ENCODE data around the gene IGLL5. TPM values are rescaled to one million over a fixed set of nuclear protein-coding genes. Genes with fewer than 3 reads are reported as not detected.

IGLL5 gene
- total RNA-seq, 6 experiments from 2014 or later: not detected

DNA sequence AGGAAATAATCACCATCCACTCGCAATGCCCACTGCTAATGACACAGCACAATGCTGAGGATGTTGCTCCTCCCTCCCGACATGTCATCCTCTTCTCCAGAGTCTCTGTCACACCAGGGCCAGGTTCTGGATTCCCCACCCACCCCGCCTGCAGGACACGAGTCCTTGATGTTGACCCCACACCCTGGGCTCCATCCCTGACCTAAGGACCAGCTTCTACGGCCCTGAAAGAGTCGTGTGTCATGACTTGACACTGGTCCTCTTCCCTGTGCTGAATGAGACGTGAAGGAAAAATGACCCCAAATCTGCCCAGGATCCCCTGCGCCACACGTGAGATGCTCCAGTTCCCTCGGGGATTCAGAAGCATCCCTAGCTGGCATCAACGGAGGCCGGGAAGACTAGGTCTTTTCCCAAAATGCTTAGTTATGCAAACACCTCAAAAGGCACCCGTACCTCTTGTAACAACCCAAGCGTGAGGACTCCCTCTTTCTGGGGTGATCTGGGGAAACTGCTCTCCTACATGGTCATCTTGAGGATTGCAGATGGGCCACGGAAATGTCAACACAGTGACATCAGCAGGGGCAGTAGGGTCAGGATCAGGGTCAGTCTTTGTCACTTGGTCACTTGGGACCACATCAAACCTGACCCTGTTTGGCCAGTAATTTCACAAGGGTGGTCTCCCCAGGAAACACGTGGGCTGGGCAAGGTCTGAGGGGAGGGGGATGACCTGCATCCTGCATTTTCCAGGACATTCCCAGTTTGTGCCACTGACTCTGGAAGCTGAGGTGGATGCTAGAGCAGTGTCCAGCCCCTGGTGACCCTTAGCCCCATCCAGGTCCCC lies 42.0 kb downstream of the IGLL5 start:
- peaks cover 22% of the 10 kb centered on the region for H3K27me3 Mint-ChIP-seq (ENCODE audit: insufficient read depth)
- H3K4me3 Mint-ChIP-seq: no peak overlapping the region
- no peaks in the 10 kb centered on the region for H3K9me3 Mint-ChIP-seq
- no peak overlapping the region for H3K27ac Mint-ChIP-seq
- no peak for DNase-seq
- H3K36me3 Mint-ChIP-seq (ENCODE audit: low read depth): no peaks in the 10 kb centered on the region
- peaks cover 18% of the 10 kb centered on the region for H3K4me1 Mint-ChIP-seq (ENCODE audit: low read depth)
- TF ChIP-seq, protein P1, sequence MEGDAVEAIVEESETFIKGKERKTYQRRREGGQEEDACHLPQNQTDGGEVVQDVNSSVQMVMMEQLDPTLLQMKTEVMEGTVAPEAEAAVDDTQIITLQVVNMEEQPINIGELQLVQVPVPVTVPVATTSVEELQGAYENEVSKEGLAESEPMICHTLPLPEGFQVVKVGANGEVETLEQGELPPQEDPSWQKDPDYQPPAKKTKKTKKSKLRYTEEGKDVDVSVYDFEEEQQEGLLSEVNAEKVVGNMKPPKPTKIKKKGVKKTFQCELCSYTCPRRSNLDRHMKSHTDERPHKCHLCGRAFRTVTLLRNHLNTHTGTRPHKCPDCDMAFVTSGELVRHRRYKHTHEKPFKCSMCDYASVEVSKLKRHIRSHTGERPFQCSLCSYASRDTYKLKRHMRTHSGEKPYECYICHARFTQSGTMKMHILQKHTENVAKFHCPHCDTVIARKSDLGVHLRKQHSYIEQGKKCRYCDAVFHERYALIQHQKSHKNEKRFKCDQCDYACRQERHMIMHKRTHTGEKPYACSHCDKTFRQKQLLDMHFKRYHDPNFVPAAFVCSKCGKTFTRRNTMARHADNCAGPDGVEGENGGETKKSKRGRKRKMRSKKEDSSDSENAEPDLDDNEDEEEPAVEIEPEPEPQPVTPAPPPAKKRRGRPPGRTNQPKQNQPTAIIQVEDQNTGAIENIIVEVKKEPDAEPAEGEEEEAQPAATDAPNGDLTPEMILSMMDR (IDR thresholded peaks at IDR 0.05): no peak

DNA sequence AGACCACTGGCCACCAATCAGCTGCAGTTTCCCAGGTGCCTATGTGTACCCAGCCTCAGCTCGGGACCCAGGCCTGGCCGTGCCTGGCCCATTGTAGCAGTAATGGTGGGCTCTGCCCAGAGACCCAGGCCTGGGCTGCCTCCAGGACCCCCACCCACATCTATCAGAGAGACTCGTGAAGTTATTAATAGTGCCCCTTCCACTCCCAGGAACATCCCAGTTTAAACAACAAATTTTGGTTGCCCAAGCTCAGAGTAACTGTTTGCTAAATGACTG lies 42.5 kb downstream of the IGLL5 start:
- Mint-ChIP-seq H3K9me3 (no peaks in the 10 kb centered on the region), H3K4me1 (ENCODE audit: low read depth) (peaks cover 18% of the 10 kb centered on the region), H3K4me3 (no peak overlapping the region), H3K27me3 (ENCODE audit: insufficient read depth) (peaks cover 18% of the 10 kb centered on the region), H3K36me3 (ENCODE audit: low read depth) (no peaks in the 10 kb centered on the region), H3K27ac (no peak overlapping the region)
- TF ChIP-seq, protein P1 (IDR thresholded peaks at IDR 0.05): no peak
- DNase-seq: no peak

- H3K27me3 Mint-ChIP-seq (ENCODE audit: insufficient read depth): peaks cover 15% of the 10 kb centered on the region
- no peak overlapping the region for H3K27ac Mint-ChIP-seq
- DNase-seq: no peak
- H3K36me3 Mint-ChIP-seq (ENCODE audit: low read depth): no peaks in the 10 kb centered on the region
- H3K9me3 Mint-ChIP-seq: no peaks in the 10 kb centered on the region
- no peak overlapping the region for H3K4me3 Mint-ChIP-seq
- peaks cover 18% of the 10 kb centered on the region for H3K4me1 Mint-ChIP-seq (ENCODE audit: low read depth)
- TF ChIP-seq, protein P1 (IDR thresholded peaks at IDR 0.05): no peak
Observed at GRCh38 chr22:22930571-22931556, 43.2 kb downstream of the IGLL5 start.

DNA sequence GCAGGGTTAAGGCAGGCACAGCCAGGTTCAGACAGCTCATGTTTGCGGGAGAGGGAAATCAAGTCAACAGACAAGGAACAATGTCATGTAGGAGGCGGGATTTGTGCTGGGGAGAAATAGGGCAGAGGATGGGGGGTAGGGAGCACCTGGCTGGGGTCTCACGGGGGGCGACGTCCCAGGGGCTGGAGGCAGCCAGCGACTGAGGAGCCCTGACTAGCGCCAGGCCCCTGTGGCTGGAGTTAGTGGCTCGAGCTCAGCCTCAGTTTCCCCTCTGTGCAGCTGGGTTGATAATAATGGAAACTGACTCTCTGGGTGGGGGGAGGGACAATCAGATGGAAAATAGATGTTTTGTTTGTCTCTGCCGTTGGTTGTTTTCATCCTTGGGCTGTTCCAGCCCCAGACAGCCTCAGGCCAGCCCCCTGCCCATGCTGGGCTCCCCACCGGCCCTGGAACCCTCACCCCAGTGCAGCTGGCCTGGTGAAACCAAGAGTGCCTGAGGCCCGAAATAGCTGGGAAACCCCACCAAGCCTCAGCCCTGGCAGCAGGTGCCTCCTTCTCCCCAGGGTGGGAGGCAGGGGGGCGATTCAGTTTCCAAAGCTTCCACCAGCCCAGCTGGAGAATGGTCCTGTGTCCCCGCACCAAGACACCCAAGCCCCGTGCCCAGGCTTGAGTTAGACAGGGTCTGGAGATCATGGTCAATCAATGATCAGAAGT lies 44.1 kb downstream of the IGLL5 start:
- Mint-ChIP-seq H3K27me3 (ENCODE audit: insufficient read depth) (peaks cover 10% of the 10 kb centered on the region), H3K9me3 (no peaks in the 10 kb centered on the region), H3K4me3 (no peak overlapping the region), H3K27ac (no peak overlapping the region), H3K36me3 (ENCODE audit: low read depth) (no peaks in the 10 kb centered on the region), H3K4me1 (ENCODE audit: low read depth) (peaks cover 18% of the 10 kb centered on the region)
- TF ChIP-seq, protein P1 (IDR thresholded peaks at IDR 0.05): no peak
- DNase-seq: no peak

GRCh38 chr22:22932512-22932941 lies 44.9 kb downstream of the IGLL5 start:
- Mint-ChIP-seq H3K27me3 (ENCODE audit: insufficient read depth) (peaks cover 9% of the 10 kb centered on the region), H3K4me1 (ENCODE audit: low read depth) (peaks cover 18% of the 10 kb centered on the region), H3K27ac (no peak overlapping the region), H3K9me3 (no peaks in the 10 kb centered on the region), H3K36me3 (ENCODE audit: low read depth) (no peaks in the 10 kb centered on the region), H3K4me3 (no peak overlapping the region)
- TF ChIP-seq, protein P1 (IDR thresholded peaks at IDR 0.05): no peak
- DNase-seq: no peak
